Esophagus muscularis mucosa (tissue), 4 donors: ENCODE data around the gene OGFOD3. TPM values are rescaled to one million over a fixed set of nuclear protein-coding genes. Genes with fewer than 3 reads are reported as not detected.

Experiments
- DNase-seq: peaks from one replicate; pipeline ENCODE4 v3.0.0-alpha.2; 2017; ENCODE audit errors: extremely low spot score
- H3K27ac ChIP-seq, 4 donors: fragments of 200-600 bp; sonication (generic); replicated peaks in 1 of 4; 1 replicate in 3 of 4; 2 replicates in 1 of 4; pipeline ENCODE4 v1.5.1; 2016 to 2019; ENCODE audit warnings: mild to moderate bottlenecking in 1 of 4
- H3K27me3 ChIP-seq, 4 donors: fragments of 200-600 bp; sonication (generic); one replicate each; pipeline versions ENCODE4 v1.5.1 to v1.6.0; 2016 to 2019
- H3K36me3 ChIP-seq, 4 donors: fragments of 200-600 bp; sonication (generic); one replicate each; pipeline ENCODE4 v1.5.1; 2016 to 2019
- H3K4me1 ChIP-seq, 4 donors: fragments of 200-600 bp; sonication (generic); one replicate each; pipeline ENCODE4 v1.5.1; 2016 to 2019
- H3K4me3 ChIP-seq, 4 donors: fragments of 200-600 bp; sonication (generic); 1 replicate in 2 of 4; 2 replicates in 2 of 4; pipeline ENCODE4 v1.5.1; 2016 to 2019; ENCODE audit warnings: mild to moderate bottlenecking in 4 of 4, moderate library complexity in 1 of 4
- H3K9me3 ChIP-seq, 4 donors: fragments of 200-600 bp; sonication (generic); 1 replicate in 3 of 4; 2 replicates in 1 of 4; pipeline ENCODE4 v1.5.1; 2016 to 2019
- CTCF ChIP-seq, 3 experiments: fragments of 200-600 bp in 2 of 3; fragments of 450-650 bp in 1 of 3; sonication (generic) in 2 of 3; IDR thresholded peaks; one replicate each; pipeline ENCODE4 v1.5.1; 2017 to 2019; ENCODE audit warnings: antibody characterized with exemption in 3 of 3, mild to moderate bottlenecking in 2 of 3, moderate library complexity in 1 of 3
- EP300 ChIP-seq: sonication (generic); formaldehyde crosslinking; IDR thresholded peaks from one replicate; pipeline ENCODE4 v1.6.1; 2017; ENCODE audit warnings: antibody characterized with exemption
- POLR2A ChIP-seq: fragments of 450-650 bp; IDR thresholded peaks from one replicate; pipeline ENCODE4 v1.6.1; 2017; ENCODE audit warnings: antibody characterized with exemption, moderate library complexity, mild to moderate bottlenecking, low read depth
- POLR2AphosphoS5 ChIP-seq, 2 donors: sonication (generic); formaldehyde crosslinking; IDR thresholded peaks; one replicate each; pipeline ENCODE4 v1.6.1; 2017; ENCODE audit warnings: antibody characterized with exemption in 2 of 2
- WGBS: methylation state at CpG from one replicate; pipeline ENCODE4 v1.1.5; 2018; 5-methylcytosine and 5-hydroxymethylcytosine counted together
- intact Hi-C: fragments of 100-400 bp; cut with DNase I; formaldehyde crosslinking; loops from one replicate; pipeline ENCODE4 v1.15.1; 2023
- total RNA-seq, 4 donors: library from RNA; depleted of rRNA; stranded (reverse); fragments of >200 nt; gene quantifications; one replicate each; pipeline versions ENCODE4 v1.1.0 to v1.2.1, GENCODE V29; 2016

The OGFOD3 gene
- total RNA-seq, 4 donors from 2014 or later: 21.6 to 35.3 (median 28.5) TPM

GRCh38 chr17:82444941-82445521 lies 26.6 kb upstream of the OGFOD3 start:
- Histone ChIP-seq H3K4me3 (no peak overlapping the region), H3K27me3 (no peaks in the 10 kb centered on the region), H3K9me3 (no peaks in the 10 kb centered on the region), H3K27ac (peak overlapping the region in 3 of 4 donors; percentile 18 to 40 (median 36)), H3K4me1 (peaks cover 5 to 47% (median 43%) of the 10 kb centered on the region in 4 donors), H3K36me3 (peaks cover 7 to 66% (median 49%) of the 10 kb centered on the region in 4 donors)
- no peak for DNase-seq
- WGBS: 82% methylated on average over 6 of the region's 19 CpGs
- intact Hi-C loops: no loop called here
- no peak for TF ChIP-seq EP300
- no peak for TF ChIP-seq POLR2A
- no peak for TF ChIP-seq CTCF (IDR thresholded peaks at IDR 0.05)
- no peak for TF ChIP-seq POLR2AphosphoS5 (IDR thresholded peaks at IDR 0.05)

- DNase-seq: no peak
- Histone ChIP-seq H3K9me3 (no peaks in the 10 kb centered on the region), H3K36me3 (peaks cover 7 to 69% (median 49%) of the 10 kb centered on the region in 4 donors), H3K27me3 (no peaks in the 10 kb centered on the region), H3K4me3 (no peak overlapping the region), H3K4me1 (peaks cover 5 to 40% (median 37%) of the 10 kb centered on the region in 4 donors), H3K27ac (no peak overlapping the region)
- TF ChIP-seq CTCF (IDR thresholded peaks at IDR 0.05): no peak
- no peak for TF ChIP-seq POLR2AphosphoS5 (IDR thresholded peaks at IDR 0.05)
- TF ChIP-seq POLR2A: no peak
- TF ChIP-seq EP300: no peak
- intact Hi-C loops: no loop called here
- WGBS: 96% methylated on average over 7 of the region's 35 CpGs
Measured at GRCh38 chr17:82444284-82444893, 26.0 kb upstream of the OGFOD3 start.

GRCh38 chr17:82443465-82444283 lies 25.3 kb upstream of the OGFOD3 start:
- no peak overlapping the region for H3K27ac ChIP-seq
- no peak for DNase-seq
- TF ChIP-seq POLR2AphosphoS5 (IDR thresholded peaks at IDR 0.05) (no peak), EP300 (no peak), CTCF (IDR thresholded peaks at IDR 0.05) (no peak), POLR2A (no peak)
- H3K9me3 ChIP-seq: no peaks in the 10 kb centered on the region
- no peak overlapping the region for H3K4me3 ChIP-seq
- H3K27me3 ChIP-seq: no peaks in the 10 kb centered on the region
- peaks cover 7 to 77% (median 50%) of the 10 kb centered on the region in 4 donors for H3K36me3 ChIP-seq
- intact Hi-C loops: no loop called here
- H3K4me1 ChIP-seq: peaks cover 5 to 34% (median 30%) of the 10 kb centered on the region in 4 donors
- WGBS: 87% methylated on average over 16 of the region's 40 CpGs

GRCh38 chr17:82442643-82443464 lies 24.5 kb upstream of the OGFOD3 start:
- Histone ChIP-seq H3K9me3 (no peaks in the 10 kb centered on the region), H3K27me3 (no peaks in the 10 kb centered on the region), H3K36me3 (peaks cover 7 to 76% (median 51%) of the 10 kb centered on the region in 4 donors), H3K4me3 (no peak overlapping the region), H3K27ac (no peak overlapping the region), H3K4me1 (peaks cover 5 to 34% (median 30%) of the 10 kb centered on the region in 4 donors)
- intact Hi-C loops: no loop called here
- no peak for DNase-seq
- TF ChIP-seq EP300 (no peak), CTCF (IDR thresholded peaks at IDR 0.05) (no peak), POLR2AphosphoS5 (IDR thresholded peaks at IDR 0.05) (no peak), POLR2A (no peak)
- WGBS: 86% methylated on average over 21 of the region's 28 CpGs
